GM19324 (cell line): ENCODE results near the gene PPP1R12B.
"Not testable (repeated sequence)": the region's sequence is repeated elsewhere in the genome, so short reads cannot be mapped to it uniquely, and the experiment has no call there.

Experiments used
- ATAC-seq: cut with Tn5 transposase; IDR thresholded peaks from one replicate; pipeline ENCODE4 v1.9.1; 2021; ENCODE audit warnings: mild to moderate bottlenecking, moderate library complexity; ENCODE audit not compliant: unreplicated experiment, low FRiP score

PPP1R12B gene

GRCh38 chr1:202520857-202521216 lies 172.3 kb downstream of the PPP1R12B start:
- not testable (repeated sequence) for ATAC-seq

GRCh38 chr1:202521484-202521883 lies 173.0 kb downstream of the PPP1R12B start:
- ATAC-seq, result not testable (repeated sequence)

DNA sequence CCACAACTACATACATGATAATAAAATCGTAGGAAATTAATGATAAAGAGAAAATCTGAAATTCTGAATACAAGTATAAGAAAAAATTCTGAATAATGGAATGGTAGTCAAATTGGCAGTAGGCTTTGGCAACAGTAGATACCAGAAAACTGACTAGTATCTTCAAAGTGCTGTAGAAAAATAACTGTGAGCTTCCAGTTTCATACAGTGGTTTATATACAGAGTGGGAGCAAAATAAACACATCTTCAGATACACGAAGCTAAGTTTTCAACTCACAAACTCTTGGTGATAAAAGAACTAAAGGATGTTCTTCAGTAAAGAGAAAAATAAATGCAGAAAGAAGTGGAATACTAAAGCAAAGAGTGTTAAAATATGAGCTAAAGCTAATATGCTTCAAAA lies 173.4 kb downstream of the PPP1R12B start:
- no peak for ATAC-seq

DNA sequence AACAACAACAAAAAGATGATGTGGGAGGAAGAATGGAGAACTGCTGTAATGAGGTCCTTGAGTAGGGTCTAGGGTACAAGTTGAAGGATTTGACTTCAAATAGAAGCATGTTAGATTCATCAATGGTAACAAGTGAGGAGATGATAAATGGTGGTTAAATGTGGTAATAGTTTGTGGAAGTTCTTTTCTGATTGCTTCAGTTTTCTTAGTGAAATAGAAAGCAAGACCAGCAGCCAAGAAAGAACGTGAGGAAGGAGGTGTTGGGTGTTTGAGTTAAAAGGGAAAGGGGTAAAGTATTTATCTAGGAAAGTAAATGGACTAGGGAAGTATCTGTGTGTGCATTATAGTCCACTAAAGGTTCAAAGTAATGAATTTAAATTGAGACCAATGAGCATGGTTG lies 177.6 kb downstream of the PPP1R12B start:
- not testable (repeated sequence) for ATAC-seq

DNA sequence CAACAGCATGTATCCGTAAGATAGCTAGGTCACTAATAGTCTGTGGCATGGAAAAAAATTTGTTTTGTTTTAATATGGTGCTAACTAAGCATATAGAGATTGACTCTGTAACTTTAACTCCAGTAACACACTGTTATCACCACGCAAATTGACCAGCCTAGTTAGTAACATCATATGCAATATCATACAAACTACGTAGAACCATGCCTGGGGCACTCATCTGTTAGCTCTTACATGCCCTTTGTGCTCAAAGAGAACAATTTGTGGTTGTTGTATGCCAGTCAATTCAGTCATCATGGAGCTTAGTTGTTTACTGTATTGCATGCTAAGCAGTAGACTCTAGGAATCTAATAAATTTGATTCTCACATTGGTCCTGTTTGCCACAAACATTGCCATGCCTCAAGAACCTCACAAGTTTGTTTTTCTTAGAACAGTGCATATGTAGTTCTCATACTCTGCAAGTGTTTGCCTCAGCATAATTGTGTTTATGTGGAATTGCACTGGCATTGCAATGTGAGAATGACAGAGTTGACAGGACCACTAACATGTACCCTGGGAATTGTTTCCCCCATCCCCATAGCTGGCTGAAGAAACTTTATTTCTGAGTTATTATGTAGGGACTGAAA lies 179.7 kb downstream of the PPP1R12B start:
- ATAC-seq, result not testable (repeated sequence)

- ATAC-seq, result not testable (repeated sequence)
Observed at GRCh38 chr1:202530686-202531085, 182.2 kb downstream of the PPP1R12B start.

GRCh38 chr1:202531472-202531811 lies 182.9 kb downstream of the PPP1R12B start:
- no peak for ATAC-seq

DNA sequence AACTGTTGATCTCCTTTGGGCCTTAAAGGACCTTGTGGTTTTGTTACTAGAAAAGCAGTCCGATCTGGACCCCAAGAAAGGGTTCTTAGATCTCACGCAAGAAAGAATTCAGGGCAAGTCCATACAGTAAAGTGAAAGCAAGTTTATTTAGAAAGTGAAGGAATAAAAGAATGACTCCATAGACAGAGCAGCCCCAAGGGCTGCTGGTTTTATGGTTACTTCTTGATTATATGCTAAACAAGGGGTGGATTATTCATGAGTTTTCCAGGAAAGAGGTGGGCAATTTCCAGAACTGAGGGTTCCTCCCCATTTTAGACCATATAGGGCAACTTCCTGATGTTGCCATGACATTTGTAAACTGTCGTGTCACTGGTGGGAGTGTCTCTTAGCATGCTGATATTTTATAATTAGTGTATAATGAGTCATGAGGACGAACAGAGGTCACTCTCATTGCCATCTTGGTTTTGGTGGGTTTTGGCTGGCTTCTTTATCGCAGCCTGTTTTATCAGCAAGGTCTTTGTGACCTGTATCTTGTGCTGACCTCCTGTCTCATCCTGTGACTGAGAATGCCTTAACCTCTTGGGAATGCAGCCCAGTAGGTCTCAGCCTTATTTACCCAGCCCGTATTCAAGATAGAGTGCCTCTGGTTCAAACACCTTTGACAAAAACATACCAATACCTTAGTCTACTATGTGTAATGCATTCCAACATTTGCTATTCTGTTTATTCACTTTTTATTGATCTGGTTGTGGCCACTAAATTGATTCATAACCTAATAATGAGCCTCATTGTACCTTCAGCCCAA lies 183.5 kb downstream of the PPP1R12B start:
- not testable (repeated sequence) for ATAC-seq

GRCh38 chr1:202539166-202539574 lies 190.7 kb downstream of the PPP1R12B start:
- not testable (repeated sequence) for ATAC-seq

DNA sequence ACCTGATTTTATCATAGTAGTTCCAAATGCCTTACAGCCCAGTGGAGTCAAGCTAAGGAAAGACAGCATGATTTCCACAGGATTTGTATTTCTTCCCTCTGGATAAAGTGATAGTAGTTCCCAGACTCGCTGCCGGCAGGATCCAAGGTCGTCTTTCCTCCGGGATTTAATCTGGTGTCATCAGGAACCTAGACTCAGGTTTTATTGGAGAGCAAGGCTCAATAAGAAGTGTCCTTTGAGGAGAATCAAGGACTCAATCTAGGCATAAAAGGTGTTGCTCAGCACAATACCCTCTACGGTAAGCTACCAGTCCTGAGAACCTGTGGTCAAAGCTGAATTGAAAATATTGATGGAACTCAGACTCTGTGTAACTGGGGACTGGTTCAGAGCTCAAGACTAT lies 191.1 kb downstream of the PPP1R12B start:
- ATAC-seq, result not testable (repeated sequence)

GRCh38 chr1:202540014-202540413 lies 191.5 kb downstream of the PPP1R12B start:
- ATAC-seq, result no peak

- ATAC-seq, result no peak
Observed at GRCh38 chr1:202540448-202540847, 191.9 kb downstream of the PPP1R12B start.

DNA sequence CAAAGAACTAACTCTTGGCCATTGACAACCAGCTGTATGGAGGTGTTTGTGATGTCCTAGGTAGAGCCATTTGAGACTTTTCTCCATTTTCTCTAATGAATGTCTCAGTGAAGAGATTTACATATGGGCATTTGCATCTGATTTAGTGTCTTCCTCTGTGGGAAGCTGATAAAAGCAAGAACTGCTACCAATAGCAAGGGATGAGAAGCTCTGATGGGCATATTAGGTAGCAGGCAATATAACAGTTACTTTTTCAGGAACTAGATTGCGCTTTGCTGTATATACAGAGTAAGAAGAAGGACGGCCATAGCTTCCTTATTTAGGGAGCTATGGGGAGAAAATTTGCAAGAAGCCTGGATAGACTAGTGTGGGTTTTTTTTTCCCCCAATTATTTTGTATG lies 192.4 kb downstream of the PPP1R12B start:
- ATAC-seq, result not testable (repeated sequence)

DNA sequence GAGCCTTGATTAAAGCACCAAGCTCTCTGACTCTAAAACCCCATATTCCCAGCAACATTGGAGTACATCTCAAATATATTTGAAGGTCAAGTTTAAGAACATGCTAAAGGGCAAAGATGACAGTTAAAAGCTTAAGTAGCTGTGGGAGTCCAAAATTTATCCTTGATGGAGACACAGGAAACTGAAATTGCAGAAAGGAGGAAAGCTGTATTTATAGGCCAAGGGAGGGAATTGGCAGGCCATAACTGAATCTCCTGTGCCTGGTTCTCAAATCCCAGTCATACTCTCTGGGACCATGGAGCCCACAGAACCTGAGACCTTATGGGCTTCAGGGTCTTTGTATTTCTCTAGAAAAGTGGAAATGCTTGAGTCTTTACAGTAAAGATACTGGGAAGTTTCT lies 193.9 kb downstream of the PPP1R12B start:
- ATAC-seq, result not testable (repeated sequence)

- ATAC-seq, result not testable (repeated sequence)
Observed at GRCh38 chr1:202543537-202543936, 195.0 kb downstream of the PPP1R12B start.

DNA sequence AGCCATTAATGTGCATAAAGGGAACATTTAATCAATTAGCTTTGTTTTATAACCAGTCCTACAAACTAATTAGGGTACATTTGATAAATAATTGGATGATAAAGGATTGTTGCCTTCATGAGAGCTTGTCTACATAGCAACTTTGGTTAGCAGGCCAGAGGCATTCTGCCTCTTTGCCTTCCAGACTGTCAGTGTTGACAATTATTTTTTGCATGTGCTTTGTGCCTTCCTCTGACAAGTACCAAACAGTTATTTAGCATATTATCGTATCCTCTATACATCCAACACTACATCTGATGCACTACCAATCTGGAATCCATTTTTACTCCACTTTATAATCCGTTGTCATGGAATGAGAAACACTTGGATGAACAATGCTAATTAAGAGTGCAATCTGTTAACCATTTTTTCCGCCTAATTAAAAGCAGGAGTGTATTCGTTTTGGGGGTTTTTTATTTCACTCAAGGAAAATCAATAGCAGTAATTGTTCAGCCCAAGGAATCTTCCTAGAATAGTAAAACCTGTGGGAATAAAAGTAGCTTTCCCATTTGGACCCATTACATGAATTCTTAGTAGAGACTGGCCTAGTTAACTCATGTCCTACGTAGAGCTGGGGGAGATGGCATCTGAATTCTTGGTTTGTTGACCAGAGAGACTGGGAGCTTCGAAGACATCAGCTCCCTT lies 196.4 kb downstream of the PPP1R12B start:
- ATAC-seq, result not testable (repeated sequence)

DNA sequence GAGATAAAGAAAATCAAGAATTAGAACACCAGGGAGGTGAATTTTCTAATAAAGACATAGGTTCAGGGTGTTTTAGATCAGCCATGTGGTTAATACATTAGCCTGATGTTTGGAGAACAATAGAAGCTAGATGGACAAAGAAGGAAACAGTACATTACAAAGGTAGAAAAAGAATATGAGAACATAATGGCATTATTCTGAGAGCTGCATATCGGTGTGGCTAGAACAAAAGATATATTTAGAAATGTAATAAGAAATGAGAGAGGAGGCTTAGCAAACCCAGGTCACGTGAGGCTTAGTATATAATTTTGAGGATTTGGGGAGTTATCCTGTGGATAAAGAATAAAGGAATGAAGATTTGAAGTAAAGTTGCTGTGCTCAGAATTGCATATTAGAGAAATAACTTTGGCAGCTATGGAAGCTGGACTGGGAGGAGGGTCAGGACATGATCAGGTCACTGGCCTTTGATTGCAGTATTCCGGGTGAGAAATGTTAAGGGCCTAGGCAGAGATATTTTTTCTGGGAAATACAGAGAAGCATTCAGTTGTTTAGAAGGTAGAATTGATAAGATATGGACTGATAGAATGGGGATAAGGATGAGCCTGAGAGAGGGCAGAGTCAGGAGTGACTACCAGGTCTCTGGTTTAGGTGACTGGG lies 197.3 kb downstream of the PPP1R12B start:
- ATAC-seq, result not testable (repeated sequence)

- not testable (repeated sequence) for ATAC-seq
Observed at GRCh38 chr1:202546377-202546776, 197.9 kb downstream of the PPP1R12B start.

GRCh38 chr1:202546796-202547195 lies 198.3 kb downstream of the PPP1R12B start:
- ATAC-seq, result peak; percentile 63

DNA sequence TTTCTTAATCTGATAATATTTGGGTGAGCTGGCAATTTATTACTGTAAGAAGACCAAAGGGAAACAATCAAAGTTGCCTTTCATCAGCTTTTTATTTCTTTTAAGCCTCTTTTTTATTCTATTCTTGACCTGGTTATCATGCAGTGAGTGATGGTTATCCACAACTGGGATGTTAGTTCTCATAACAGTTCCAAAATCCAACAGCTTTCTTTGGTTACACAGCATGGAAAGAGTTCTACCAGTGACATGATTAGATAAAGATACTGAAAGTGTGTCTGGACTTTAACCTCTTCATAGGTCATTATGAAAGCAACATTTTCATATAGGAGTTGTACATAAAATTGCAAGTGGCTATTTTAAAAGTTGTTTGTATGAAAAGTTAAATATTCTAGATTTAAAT lies 198.7 kb downstream of the PPP1R12B start:
- ATAC-seq, result no peak

GRCh38 chr1:202550088-202550487 lies 201.6 kb downstream of the PPP1R12B start:
- not testable (repeated sequence) for ATAC-seq
